ENCODE measurements around the gene ASCC3.

- TF ChIP-seq CTCF (conservative IDR thresholded peaks at IDR 0.05; ENCODE audit: low read depth in 2 of 2) (peak; percentile 45 to 62), EZH2 (IDR thresholded peaks at IDR 0.05; ENCODE audit: low read depth, unreplicated experiment) (no peak), POLR2AphosphoS5 (IDR thresholded peaks at IDR 0.05; ENCODE audit: low read depth) (no peak), ZNF331 (CRISPR knock-in tag; IDR thresholded peaks at IDR 0.05; ENCODE audit: low read depth) (no peak), REST (IDR thresholded peaks at IDR 0.05; ENCODE audit: unreplicated experiment) (no peak), NANOG (IDR thresholded peaks at IDR 0.05; ENCODE audit: borderline replicate concordance) (no peak), ETS1 (IDR thresholded peaks at IDR 0.05) (no peak), EZH2phosphoT487 (IDR thresholded peaks at IDR 0.05; ENCODE audit: unreplicated experiment) (no peak), CREB1 (CRISPR knock-in tag; IDR thresholded peaks at IDR 0.05; ENCODE audit: low read depth) (no peak), JUNB (IDR thresholded peaks at IDR 0.05; ENCODE audit: unreplicated experiment) (no peak), ZNF114 (CRISPR knock-in tag; IDR thresholded peaks at IDR 0.05) (no peak), STAT1 (IDR thresholded peaks at IDR 0.05; ENCODE audit: unreplicated experiment) (no peak), ZNF462 (CRISPR knock-in tag; IDR thresholded peaks at IDR 0.05) (no peak)
These were observed 308.0 kb downstream of the ASCC3 start for GRCh38 chr6:100573166-100573565.

All from GM23338 (cell line).